Muscle of arm (tissue), 12 donors: ENCODE measurements around the gene IDH3B. TPM values are rescaled to one million over a fixed set of nuclear protein-coding genes. Genes with fewer than 3 reads are reported as not detected.
"Not testable (repeated sequence)": the region's sequence is repeated elsewhere in the genome, so short reads cannot be mapped to it uniquely, and the experiment has no call there.

ENCODE experiments used
- DNase-seq: peaks from one replicate; pipeline ENCODE4 v3.0.0-alpha.2; 2013
- polyA plus RNA-seq, 12 donors: library from polyadenylated mRNA; unstranded; fragments of 120-200 nt; gene quantifications; one replicate each; pipeline ENCODE4 v1.2.1, GENCODE V29; 2013; ENCODE audit not compliant: insufficient read length in 12 of 12

Gene IDH3B
- polyA plus RNA-seq, 12 donors: 78.3 to 110 (median 98.9) TPM; not detected in 1

GRCh38 chr20:2697768-2698167 lies 33.8 kb upstream of the IDH3B start:
- DNase-seq: no peak

GRCh38 chr20:2696646-2697045 lies 32.6 kb upstream of the IDH3B start:
- no peak for DNase-seq

- not testable (repeated sequence) for DNase-seq
Measured at GRCh38 chr20:2695984-2696525, 32.0 kb upstream of the IDH3B start.

GRCh38 chr20:2695206-2695983 lies 31.4 kb upstream of the IDH3B start:
- no peak for DNase-seq

GRCh38 chr20:2694519-2694918 lies 30.5 kb upstream of the IDH3B start:
- DNase-seq: no peak

- DNase-seq: no peak
Measured at GRCh38 chr20:2694008-2694471, 30.0 kb upstream of the IDH3B start.

- DNase-seq: no peak
Measured at GRCh38 chr20:2693286-2694007, 29.4 kb upstream of the IDH3B start.

GRCh38 chr20:2692886-2693285 lies 28.9 kb upstream of the IDH3B start:
- DNase-seq: no peak

- peak; percentile 38 for DNase-seq
Measured at GRCh38 chr20:2692036-2692885, 28.2 kb upstream of the IDH3B start, which contains the start of gene EBF4. EBF4 (plus strand) TSS chr20:2692780; CDS start chr20:2693646, 866 bp downstream.

- no peak for DNase-seq
Measured at GRCh38 chr20:2691663-2692035, 27.6 kb upstream of the IDH3B start.

- DNase-seq: no peak
Measured at GRCh38 chr20:2691127-2691526, 27.1 kb upstream of the IDH3B start.

- DNase-seq: no peak
Measured at GRCh38 chr20:2690718-2691117, 26.7 kb upstream of the IDH3B start.

- no peak for DNase-seq
Measured at GRCh38 chr20:2690213-2690612, 26.2 kb upstream of the IDH3B start.

- DNase-seq: peak; percentile 23
Measured at GRCh38 chr20:2688041-2688591, 24.1 kb upstream of the IDH3B start.

GRCh38 chr20:2687514-2687913 lies 23.5 kb upstream of the IDH3B start:
- DNase-seq: no peak

- not testable (repeated sequence) for DNase-seq
Measured at GRCh38 chr20:2684817-2685216, 20.8 kb upstream of the IDH3B start.

GRCh38 chr20:2682040-2682439 lies 18.0 kb upstream of the IDH3B start:
- not testable (repeated sequence) for DNase-seq

- DNase-seq: no peak
Measured at GRCh38 chr20:2680046-2680445, 16.0 kb upstream of the IDH3B start.

GRCh38 chr20:2673453-2673852 lies 9.4 kb upstream of the IDH3B start:
- no peak for DNase-seq

GRCh38 chr20:2672446-2672845 lies 8.4 kb upstream of the IDH3B start:
- no peak for DNase-seq

GRCh38 chr20:2671977-2672376 lies 8.0 kb upstream of the IDH3B start:
- no peak for DNase-seq
